HepG2 (cell line): ENCODE results near the gene CHCHD1. TPM values are rescaled to one million over a fixed set of nuclear protein-coding genes. Genes with fewer than 3 reads are reported as not detected.

Experiments
- CEBPG ChIP-seq: IDR thresholded peaks from 2 replicates; pipeline ENCODE4 v1.6.1; 2016
- CENPX ChIP-seq: sonication (generic); formaldehyde crosslinking; IDR thresholded peaks from 2 replicates; pipeline ENCODE4 v1.9.0; 2021; ENCODE audit warnings: mild to moderate bottlenecking, missing genetic modification reagents, moderate library complexity
- ELF4 ChIP-seq: sonication (generic); formaldehyde crosslinking; IDR thresholded peaks from 2 replicates; pipeline ENCODE4 v1.5.0; 2020; ENCODE audit warnings: missing genetic modification reagents, mild to moderate bottlenecking, moderate library complexity, borderline replicate concordance
- FOXC1 ChIP-seq: sonication (generic); formaldehyde crosslinking; IDR thresholded peaks from 2 replicates; pipeline ENCODE4 v1.8.0; 2022; ENCODE audit warnings: mild to moderate bottlenecking, missing genetic modification reagents, borderline replicate concordance
- GATAD2A ChIP-seq: IDR thresholded peaks from 2 replicates; pipeline ENCODE4 v1.6.1; 2016
- GPN1 ChIP-seq: sonication (generic); formaldehyde crosslinking; IDR thresholded peaks from 2 replicates; pipeline ENCODE4 v1.5.1; 2020; ENCODE audit warnings: missing genetic modification reagents, borderline replicate concordance
- GTF2F1 ChIP-seq: fragments of 150-350 bp; IDR thresholded peaks from 2 replicates; pipeline ENCODE4 v1.6.1; 2014; ENCODE audit warnings: low read length
- KDM1A ChIP-seq: IDR thresholded peaks from 2 replicates; pipeline ENCODE4 v1.6.1; 2016; ENCODE audit warnings: missing compliant biosample characterization
- MTF2 ChIP-seq: sonication (generic); formaldehyde crosslinking; IDR thresholded peaks from 2 replicates; pipeline ENCODE4 v1.5.0; 2020; ENCODE audit warnings: missing genetic modification reagents, borderline replicate concordance
- MXI1 ChIP-seq: IDR thresholded peaks from 3 replicates; pipeline ENCODE4 v1.6.1; 2012; ENCODE audit warnings: low read depth, low read length, inconsistent platforms, borderline replicate concordance
- NFE2L2 ChIP-seq: fragments of 150-350 bp; IDR thresholded peaks from 2 replicates; pipeline ENCODE4 v1.6.1; 2014; ENCODE audit warnings: low read length
- RFXANK ChIP-seq: IDR thresholded peaks from 2 replicates; pipeline ENCODE4 v1.6.1; 2016
- SMAD1 ChIP-seq: sonication (generic); formaldehyde crosslinking; IDR thresholded peaks from 2 replicates; pipeline ENCODE4 v1.4.0; 2020; ENCODE audit warnings: missing genetic modification reagents, low read depth, mild to moderate bottlenecking, borderline replicate concordance
- ZFP36L2 ChIP-seq: sonication (generic); formaldehyde crosslinking; IDR thresholded peaks from 2 replicates; pipeline ENCODE4 v1.4.0; 2020; ENCODE audit warnings: missing genetic modification reagents
- ZKSCAN5 ChIP-seq: sonication (generic); formaldehyde crosslinking; IDR thresholded peaks from 2 replicates; pipeline ENCODE4 v1.5.1; 2020; ENCODE audit warnings: mild to moderate bottlenecking, missing genetic modification reagents
- ZNF20 ChIP-seq: sonication (generic); formaldehyde crosslinking; IDR thresholded peaks from 2 replicates; pipeline ENCODE4 v1.4.0; 2020; ENCODE audit warnings: mild to moderate bottlenecking, moderate library complexity, missing genetic modification reagents
- ZNF264 ChIP-seq: sonication (generic); formaldehyde crosslinking; IDR thresholded peaks from 2 replicates; pipeline ENCODE4 v1.4.0; 2020; ENCODE audit warnings: missing genetic modification reagents
- ZNF296 ChIP-seq: sonication (generic); formaldehyde crosslinking; conservative IDR thresholded peaks from 2 replicates; pipeline ENCODE4 v1.5.0; 2020; ENCODE audit warnings: mild to moderate bottlenecking, missing genetic modification reagents
- ZNF329 ChIP-seq: sonication (generic); formaldehyde crosslinking; IDR thresholded peaks from 2 replicates; pipeline ENCODE4 v1.9.0; 2021; ENCODE audit warnings: low read depth, mild to moderate bottlenecking, missing genetic modification reagents
- ZNF589 ChIP-seq: sonication (generic); formaldehyde crosslinking; conservative IDR thresholded peaks from 2 replicates; pipeline ENCODE4 v1.8.0; 2022; ENCODE audit warnings: mild to moderate bottlenecking, moderate library complexity, missing genetic modification reagents
- ZNF713 ChIP-seq: sonication (generic); formaldehyde crosslinking; IDR thresholded peaks from 2 replicates; pipeline ENCODE4 v1.4.0; 2020; ENCODE audit warnings: mild to moderate bottlenecking, missing genetic modification reagents
- ZNF790 ChIP-seq: sonication (generic); formaldehyde crosslinking; IDR thresholded peaks from 2 replicates; pipeline ENCODE4 v1.8.0; 2022; ENCODE audit warnings: missing genetic modification reagents, mild to moderate bottlenecking, borderline replicate concordance
- polyA plus RNA-seq, 8 experiments: library from polyadenylated mRNA; depleted of rRNA in 3 of 8; stranded (reverse) in 7 of 8; unstranded in 1 of 8; fragments of >200 nt; fragmentation: Illumina TruSeq in 4 of 8; extraction: Trizol in 4 of 8; gene quantifications; 2 replicates each; pipeline versions ENCODE4 v1.2.1 to v1.2.3, GENCODE V29; 2011 to 2016; ENCODE audit warnings: low read depth in 4 of 8, missing spikeins in 1 of 8, mixed read lengths in 1 of 8; ENCODE audit not compliant: insufficient read depth in 1 of 8
- total RNA-seq, 5 experiments: library from RNA; depleted of rRNA; stranded (reverse); fragments of >200 nt; fragmentation: Illumina TruSeq; extraction: Trizol; gene quantifications; 2 replicates each; pipeline ENCODE4 v1.2.3, GENCODE V29; 2016; ENCODE audit warnings: low read depth in 1 of 5
- TF ChIP-seq, protein P1 (sequence below): sonication (generic); formaldehyde crosslinking; IDR thresholded peaks from 2 replicates; pipeline ENCODE4 v1.9.0; 2022; ENCODE audit warnings: missing genetic modification reagents, mild to moderate bottlenecking, borderline replicate concordance
- TF ChIP-seq, protein P2 (sequence below): sonication (generic); formaldehyde crosslinking; IDR thresholded peaks from 2 replicates; pipeline ENCODE4 v1.4.0; 2020; ENCODE audit warnings: missing genetic modification reagents, borderline replicate concordance
- TF ChIP-seq, protein P3 (sequence below): sonication (generic); formaldehyde crosslinking; IDR thresholded peaks from 2 replicates; pipeline ENCODE4 v1.9.0; 2021; ENCODE audit warnings: missing genetic modification reagents, borderline replicate concordance
- TF ChIP-seq, protein P4 (sequence below): sonication (generic); formaldehyde crosslinking; IDR thresholded peaks from 2 replicates; pipeline ENCODE4 v1.8.0; 2022; ENCODE audit warnings: missing genetic modification reagents, low read depth, mild to moderate bottlenecking, borderline replicate concordance

CHCHD1 gene
- total and polyA plus RNA-seq, 2 of the 13 experiments (the other 11 are each of a cell fraction or from before 2014, with no cell fraction given): 36.9 to 71.2 TPM

DNA sequence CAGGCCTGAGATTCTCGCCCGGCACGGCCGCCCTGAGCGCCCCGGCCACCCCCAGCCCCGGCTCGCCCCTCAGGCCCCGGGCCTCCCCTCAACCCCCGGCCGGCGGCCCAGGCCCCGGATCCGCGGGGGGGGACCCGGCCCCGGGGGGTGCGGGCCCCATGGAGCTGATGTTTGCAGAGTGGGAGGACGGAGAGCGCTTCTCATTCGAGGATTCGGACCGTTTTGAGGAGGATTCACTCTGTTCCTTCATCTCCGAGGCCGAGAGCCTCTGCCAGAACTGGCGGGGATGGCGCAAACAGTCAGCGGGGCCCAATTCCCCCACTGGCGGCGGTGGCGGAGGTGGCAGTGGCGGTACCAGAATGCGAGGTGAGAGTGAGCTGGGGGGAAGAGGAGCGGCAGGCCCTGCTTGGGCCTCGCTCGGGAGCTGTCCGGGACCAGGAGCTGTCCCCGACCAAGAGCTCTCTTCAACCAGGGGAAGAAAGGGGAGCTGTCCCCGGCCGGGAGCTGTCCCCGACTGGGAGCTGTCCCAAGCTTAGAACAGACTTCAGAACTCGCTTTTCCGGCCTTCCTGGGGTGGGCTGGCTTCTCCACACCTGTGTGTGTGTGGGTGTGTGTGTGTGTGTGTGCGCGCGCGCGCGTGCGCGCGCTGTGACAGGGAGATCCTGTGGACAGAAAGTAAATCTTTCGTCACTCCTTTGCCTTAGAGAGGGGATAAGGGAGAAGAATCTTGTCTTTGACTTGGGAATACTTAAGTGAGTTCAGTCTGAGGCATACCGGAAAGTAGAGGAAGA lies 4.1 kb downstream of the CHCHD1 start (continued):
- TF ChIP-seq ZNF329 (no peak), GPN1 (CRISPR knock-in tag) (no peak), ZNF790 (CRISPR knock-in tag) (0 out of 2 replicates have a peak, but pooled peaks have one; percentile 55), ZNF589 (CRISPR knock-in tag) (no peak), FOXC1 (CRISPR knock-in tag) (peak; percentile 44; the same call in 1 of the 2 replicates), GATAD2A (CRISPR knock-in tag) (no peak), ZKSCAN5 (CRISPR knock-in tag) (no peak), CEBPG (CRISPR knock-in tag) (no peak), ZNF296 (CRISPR knock-in tag) (no peak), ZNF713 (CRISPR knock-in tag) (no peak), MTF2 (CRISPR knock-in tag) (0 out of 2 replicates have a peak, but pooled peaks have one; percentile 41), ELF4 (CRISPR knock-in tag) (no peak), GTF2F1 (no peak), ZNF20 (CRISPR knock-in tag) (no peak), MXI1 (no peak), RFXANK (CRISPR knock-in tag) (no peak), ZFP36L2 (CRISPR knock-in tag) (no peak), CENPX (CRISPR knock-in tag) (no peak), ZNF264 (CRISPR knock-in tag) (no peak), KDM1A (CRISPR knock-in tag) (no peak), NFE2L2 (no peak), SMAD1 (0 out of 2 replicates have a peak, but pooled peaks have one; percentile 32)
- TF ChIP-seq, protein P1, sequence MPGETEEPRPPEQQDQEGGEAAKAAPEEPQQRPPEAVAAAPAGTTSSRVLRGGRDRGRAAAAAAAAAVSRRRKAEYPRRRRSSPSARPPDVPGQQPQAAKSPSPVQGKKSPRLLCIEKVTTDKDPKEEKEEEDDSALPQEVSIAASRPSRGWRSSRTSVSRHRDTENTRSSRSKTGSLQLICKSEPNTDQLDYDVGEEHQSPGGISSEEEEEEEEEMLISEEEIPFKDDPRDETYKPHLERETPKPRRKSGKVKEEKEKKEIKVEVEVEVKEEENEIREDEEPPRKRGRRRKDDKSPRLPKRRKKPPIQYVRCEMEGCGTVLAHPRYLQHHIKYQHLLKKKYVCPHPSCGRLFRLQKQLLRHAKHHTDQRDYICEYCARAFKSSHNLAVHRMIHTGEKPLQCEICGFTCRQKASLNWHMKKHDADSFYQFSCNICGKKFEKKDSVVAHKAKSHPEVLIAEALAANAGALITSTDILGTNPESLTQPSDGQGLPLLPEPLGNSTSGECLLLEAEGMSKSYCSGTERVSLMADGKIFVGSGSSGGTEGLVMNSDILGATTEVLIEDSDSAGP (CRISPR knock-in tag): peak; percentile 40; the same call in 1 of the 2 replicates
- TF ChIP-seq, protein P2, sequence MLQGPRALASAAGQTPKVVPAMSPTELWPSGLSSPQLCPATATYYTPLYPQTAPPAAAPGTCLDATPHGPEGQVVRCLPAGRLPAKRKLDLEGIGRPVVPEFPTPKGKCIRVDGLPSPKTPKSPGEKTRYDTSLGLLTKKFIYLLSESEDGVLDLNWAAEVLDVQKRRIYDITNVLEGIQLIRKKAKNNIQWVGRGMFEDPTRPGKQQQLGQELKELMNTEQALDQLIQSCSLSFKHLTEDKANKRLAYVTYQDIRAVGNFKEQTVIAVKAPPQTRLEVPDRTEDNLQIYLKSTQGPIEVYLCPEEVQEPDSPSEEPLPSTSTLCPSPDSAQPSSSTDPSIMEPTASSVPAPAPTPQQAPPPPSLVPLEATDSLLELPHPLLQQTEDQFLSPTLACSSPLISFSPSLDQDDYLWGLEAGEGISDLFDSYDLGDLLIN (CRISPR knock-in tag): no peak
- TF ChIP-seq, protein P3, sequence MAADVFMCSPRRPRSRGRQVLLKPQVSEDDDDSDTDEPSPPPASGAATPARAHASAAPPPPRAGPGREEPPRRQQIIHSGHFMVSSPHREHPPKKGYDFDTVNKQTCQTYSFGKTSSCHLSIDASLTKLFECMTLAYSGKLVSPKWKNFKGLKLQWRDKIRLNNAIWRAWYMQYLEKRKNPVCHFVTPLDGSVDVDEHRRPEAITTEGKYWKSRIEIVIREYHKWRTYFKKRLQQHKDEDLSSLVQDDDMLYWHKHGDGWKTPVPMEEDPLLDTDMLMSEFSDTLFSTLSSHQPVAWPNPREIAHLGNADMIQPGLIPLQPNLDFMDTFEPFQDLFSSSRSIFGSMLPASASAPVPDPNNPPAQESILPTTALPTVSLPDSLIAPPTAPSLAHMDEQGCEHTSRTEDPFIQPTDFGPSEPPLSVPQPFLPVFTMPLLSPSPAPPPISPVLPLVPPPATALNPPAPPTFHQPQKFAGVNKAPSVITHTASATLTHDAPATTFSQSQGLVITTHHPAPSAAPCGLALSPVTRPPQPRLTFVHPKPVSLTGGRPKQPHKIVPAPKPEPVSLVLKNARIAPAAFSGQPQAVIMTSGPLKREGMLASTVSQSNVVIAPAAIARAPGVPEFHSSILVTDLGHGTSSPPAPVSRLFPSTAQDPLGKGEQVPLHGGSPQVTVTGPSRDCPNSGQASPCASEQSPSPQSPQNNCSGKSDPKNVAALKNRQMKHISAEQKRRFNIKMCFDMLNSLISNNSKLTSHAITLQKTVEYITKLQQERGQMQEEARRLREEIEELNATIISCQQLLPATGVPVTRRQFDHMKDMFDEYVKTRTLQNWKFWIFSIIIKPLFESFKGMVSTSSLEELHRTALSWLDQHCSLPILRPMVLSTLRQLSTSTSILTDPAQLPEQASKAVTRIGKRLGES (CRISPR knock-in tag): no peak
- TF ChIP-seq, protein P4, sequence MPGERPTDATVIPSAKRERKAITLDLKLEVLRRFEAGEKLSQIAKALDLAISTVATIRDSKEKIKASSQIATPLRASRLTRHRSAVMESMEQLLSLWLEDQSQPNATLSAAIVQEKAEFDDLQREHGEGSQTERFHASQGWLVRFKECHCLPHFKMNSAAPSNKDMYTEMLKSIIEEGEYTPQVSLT: no peak
